Upper lobe of right lung (tissue), 1 donor: ENCODE results near the gene DMAC2. TPM values are rescaled to one million over a fixed set of nuclear protein-coding genes. Genes with fewer than 3 reads are reported as not detected.
"Not testable (repeated sequence)": the region's sequence is repeated elsewhere in the genome, so short reads cannot be mapped to it uniquely, and the experiment has no call there.

Experiments used
- ATAC-seq: fragments of 200-7000 bp; cut with Tn5 transposase; one replicate; pipeline ENCODE4 v1.9.1; 2020; ENCODE audit warnings: mild to moderate bottlenecking, moderate library complexity
- DNase-seq: peaks from one replicate; pipeline ENCODE4 v3.0.0-alpha.2; 2020
- H3K27ac ChIP-seq: fragments of 200-600 bp; one replicate; pipeline ENCODE4 v1.8.0; 2022
- H3K27me3 ChIP-seq: fragments of 200-600 bp; one replicate; pipeline ENCODE4 v1.8.0; 2022; ENCODE audit warnings: mild to moderate bottlenecking
- H3K36me3 ChIP-seq: fragments of 200-600 bp; one replicate; pipeline ENCODE4 v1.8.0; 2022
- H3K4me1 ChIP-seq: fragments of 200-600 bp; one replicate; pipeline ENCODE4 v1.8.0; 2022
- H3K4me3 ChIP-seq: fragments of 200-600 bp; one replicate; pipeline ENCODE4 v1.8.0; 2022; ENCODE audit warnings: mild to moderate bottlenecking
- H3K9me3 ChIP-seq: fragments of 200-600 bp; one replicate; pipeline ENCODE4 v1.8.0; 2022
- CTCF ChIP-seq: fragments of 200-600 bp; IDR thresholded peaks from one replicate; pipeline ENCODE4 v1.8.0; 2022; ENCODE audit warnings: antibody characterized with exemption
- intact Hi-C: fragments of 100-400 bp; cut with DNase I; formaldehyde crosslinking; loops from one replicate; pipeline ENCODE4 v1.11.0; 2022
- total RNA-seq: library from RNA; stranded (reverse); fragmentation: NEBNext Ultra II Directional; extraction: Animal tissue kit (Norgen Biotek cat#: 25700); gene quantifications from one replicate; pipeline ENCODE4 v1.2.1, GENCODE V29; 2021
- donor health status: DM: no; HTN: yes; CAD: no; lungs with severe emphysema.

Gene DMAC2
- total RNA-seq, 1 donor from 2014 or later = 54.9 TPM

DNA sequence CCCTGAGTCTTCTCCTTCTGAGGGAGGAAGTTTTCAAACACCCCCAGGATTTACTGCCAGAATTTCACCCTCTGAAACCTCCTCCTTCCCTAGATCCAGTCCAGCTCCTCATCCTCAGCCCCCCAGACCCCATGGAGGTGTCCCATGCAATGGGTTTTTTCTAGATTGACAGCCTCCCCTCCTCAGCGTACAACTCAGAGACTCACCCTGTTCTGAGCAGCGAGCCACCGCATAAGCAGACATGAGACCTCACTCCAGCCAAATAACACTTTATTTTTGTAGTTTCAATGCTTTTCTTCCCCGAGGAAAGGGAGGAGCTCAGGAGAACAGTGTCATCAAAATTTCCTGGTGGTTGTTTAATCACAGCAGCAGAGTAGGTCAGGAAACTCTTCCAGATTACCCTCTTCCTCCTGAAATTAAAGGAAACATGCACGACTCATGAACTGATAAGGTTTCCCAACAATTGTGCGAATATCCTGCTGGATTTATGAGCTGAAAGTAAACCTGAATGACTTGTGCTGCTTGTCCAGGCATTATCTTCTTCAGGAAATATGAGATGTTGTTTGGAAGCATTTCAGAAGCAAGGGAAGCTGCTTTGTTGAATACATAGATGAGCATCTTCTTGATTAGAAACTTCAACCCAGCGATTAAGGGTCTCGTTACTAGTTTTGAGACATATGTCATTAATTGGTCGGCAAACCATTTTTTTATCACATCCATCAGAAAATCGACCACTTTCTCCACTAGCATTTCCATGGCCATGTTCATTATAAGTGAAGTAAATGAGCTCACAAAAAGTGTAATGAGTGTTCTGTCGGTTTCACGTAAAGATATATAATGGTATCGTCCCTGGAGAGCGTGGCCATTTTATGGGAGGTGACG lies 39.4 kb upstream of the DMAC2 start:
- ATAC-seq = peak; percentile 25
- peak overlapping the region; percentile 40 for H3K27ac ChIP-seq
- intact Hi-C loops = no loop called here

DNA sequence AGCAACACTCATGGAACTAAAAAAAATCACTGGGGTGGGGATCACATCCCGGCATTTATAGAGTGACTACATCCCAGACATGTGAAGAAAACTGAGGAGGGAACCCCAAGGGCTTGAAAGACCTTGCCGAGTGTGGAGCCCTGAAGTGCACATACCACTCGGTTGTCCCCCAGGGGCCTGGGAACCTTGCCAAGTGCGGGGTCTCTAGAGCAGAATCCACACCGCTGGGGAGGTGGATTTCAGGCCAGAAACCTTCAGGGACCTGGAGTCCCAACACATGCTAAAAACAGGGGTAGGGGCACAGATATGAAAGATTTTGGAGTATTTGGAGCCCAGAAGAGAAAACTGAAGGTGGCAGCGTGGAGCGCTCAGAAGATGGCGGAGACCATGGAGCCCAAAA lies 38.5 kb upstream of the DMAC2 start:
- DNase-seq (no peak), ATAC-seq (no peak)
- Histone ChIP-seq H3K27ac (no peak overlapping the region), H3K36me3 (no peaks in the 10 kb centered on the region), H3K9me3 (no peaks in the 10 kb centered on the region), H3K4me1 (peaks cover 9% of the 10 kb centered on the region), H3K27me3 (peaks cover 15% of the 10 kb centered on the region), H3K4me3 (peak overlapping the region; percentile 32)
- no peak for TF ChIP-seq CTCF
- intact Hi-C loops = no loop called here

More for the DNA sequence above, 39.4 kb upstream of the DMAC2 start:
- Histone ChIP-seq H3K36me3 (no peaks in the 10 kb centered on the region), H3K9me3 (no peaks in the 10 kb centered on the region), H3K27me3 (peaks cover 7% of the 10 kb centered on the region), H3K4me3 (peak overlapping the region; percentile 32), H3K4me1 (peaks cover 9% of the 10 kb centered on the region)
- no peak for DNase-seq
- no peak for TF ChIP-seq CTCF

DNA sequence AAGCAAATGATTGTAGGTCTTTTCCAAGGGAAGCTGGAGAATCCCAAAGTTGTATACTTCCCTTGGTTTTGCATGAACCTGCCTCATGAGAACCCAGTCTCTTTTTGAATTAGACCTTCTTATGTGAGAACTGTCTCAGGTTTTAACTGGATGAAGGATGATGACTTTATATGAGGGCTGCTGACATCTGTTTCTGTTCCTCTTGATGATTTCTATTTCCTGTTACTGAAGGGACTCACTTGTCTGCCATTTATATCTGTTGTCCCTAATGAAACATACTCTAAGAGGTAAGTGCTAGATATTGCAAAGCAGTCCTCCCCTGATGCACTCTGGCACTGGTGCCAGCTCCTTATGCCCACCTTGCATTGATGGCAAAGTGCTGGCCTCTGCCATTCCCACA lies 36.9 kb upstream of the DMAC2 start:
- intact Hi-C loops = no loop called here
- DNase-seq (no peak), ATAC-seq (no peak)
- H3K36me3 ChIP-seq = no peaks in the 10 kb centered on the region
- no peaks in the 10 kb centered on the region for H3K9me3 ChIP-seq
- H3K4me3 ChIP-seq = no peak overlapping the region
- no peak for TF ChIP-seq CTCF
- H3K27me3 ChIP-seq = peaks cover 19% of the 10 kb centered on the region
- H3K4me1 ChIP-seq = peaks cover 9% of the 10 kb centered on the region
- no peak overlapping the region for H3K27ac ChIP-seq

GRCh38 chr19:41463257-41464256 lies 23.8 kb upstream of the DMAC2 start:
- H3K27ac ChIP-seq, H3K9me3 ChIP-seq, DNase-seq, H3K36me3 ChIP-seq, H3K27me3 ChIP-seq, intact Hi-C loops, H3K4me3 ChIP-seq: not testable (repeated sequence)
- peaks cover 10% of the 10 kb centered on the region for H3K4me1 ChIP-seq
- ATAC-seq = peak; percentile 15

DNA sequence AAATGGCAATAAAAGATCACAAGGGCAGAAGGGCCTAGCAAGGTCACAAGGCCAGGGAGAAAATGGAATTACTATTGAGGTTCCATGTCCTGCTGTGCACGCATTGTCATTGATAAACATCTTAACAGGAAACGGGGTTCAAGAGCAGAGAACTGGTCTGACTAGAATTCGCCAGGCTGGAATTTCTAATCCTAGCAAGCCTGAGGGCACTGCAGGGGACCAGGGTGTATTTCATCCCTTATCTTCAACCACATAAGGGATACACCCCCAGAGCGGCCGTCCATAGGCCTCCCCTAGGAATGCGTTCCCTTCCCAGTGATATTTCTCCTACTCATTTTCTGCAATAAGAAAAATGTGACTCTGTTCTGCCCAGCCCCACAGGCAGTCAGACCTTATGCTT lies 22.8 kb upstream of the DMAC2 start:
- H3K27ac ChIP-seq = no peak overlapping the region
- no peak overlapping the region for H3K4me3 ChIP-seq
- no peaks in the 10 kb centered on the region for H3K36me3 ChIP-seq
- no peaks in the 10 kb centered on the region for H3K9me3 ChIP-seq
- DNase-seq = no peak
- no peaks in the 10 kb centered on the region for H3K27me3 ChIP-seq
- no peak for TF ChIP-seq CTCF
- H3K4me1 ChIP-seq = peaks cover 10% of the 10 kb centered on the region
- intact Hi-C loops = no loop called here
- no peak for ATAC-seq
